GM12892 (cell line): ENCODE data around the gene TBX15.

ENCODE experiments used
- POLR2A ChIP-seq: IDR thresholded peaks from 2 replicates; pipeline ENCODE4 v1.6.1; 2011; ENCODE audit warnings: low read depth, low read length, control low read depth
- POLR2AphosphoS5 ChIP-seq: IDR thresholded peaks from 2 replicates; pipeline ENCODE4 v1.6.1; 2011; ENCODE audit warnings: low read depth, low read length, control low read depth

DNA sequence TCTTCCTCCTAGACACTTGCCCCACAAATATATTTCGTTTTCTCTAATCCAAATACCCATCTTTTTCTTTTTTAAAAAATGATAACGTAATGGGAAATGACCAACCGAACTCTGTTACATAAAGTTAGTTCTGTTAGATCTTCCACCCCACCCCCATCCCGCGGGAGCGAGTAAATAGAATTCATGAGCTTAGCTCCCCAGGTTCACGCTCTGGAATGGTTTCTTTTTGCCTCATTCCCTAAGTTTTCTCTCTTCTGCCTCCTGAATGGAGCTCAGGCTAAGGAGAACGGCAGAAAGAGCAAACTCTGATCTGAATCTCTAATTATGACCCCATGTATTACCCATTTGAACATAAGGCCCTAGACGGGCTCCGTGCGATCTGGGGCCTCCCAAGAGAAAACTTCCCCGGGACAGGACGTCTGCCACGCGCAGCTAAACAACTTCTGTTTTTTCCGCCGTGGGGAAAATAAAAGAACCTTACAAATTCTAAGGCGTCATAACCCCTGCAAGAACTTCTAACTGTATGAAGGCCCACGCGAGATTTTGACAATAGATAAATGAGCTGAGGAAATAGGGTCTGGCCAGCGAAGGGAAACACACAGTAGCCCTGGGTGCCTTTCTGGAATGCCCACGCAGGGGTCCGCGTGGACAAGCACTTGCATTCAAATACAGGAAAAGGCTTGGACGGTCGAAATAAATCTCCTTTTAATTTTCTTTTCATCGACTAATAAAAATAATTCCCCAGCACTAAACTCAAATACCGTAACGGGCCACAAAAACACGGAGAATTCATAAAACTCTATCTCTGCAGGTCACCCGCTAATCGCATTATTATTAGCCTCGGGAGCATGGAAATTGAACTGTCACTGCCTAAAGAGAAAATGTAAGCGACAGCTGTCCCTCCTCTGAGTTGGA is 2.2 kb downstream of the TBX15 start:
- TF ChIP-seq POLR2AphosphoS5 (no peak), POLR2A (no peak)
